Tibial artery (tissue), 4 donors: Measurements from ENCODE around the gene PSMB2.
"Not testable (repeated sequence)": the region's sequence is repeated elsewhere in the genome, so short reads cannot be mapped to it uniquely, and the experiment has no call there.

Source experiments
- DNase-seq, 2 donors: peaks; one replicate each; pipeline ENCODE4 v3.0.0-alpha.2; 2019
- H3K27ac ChIP-seq, 2 donors: fragments of 200-600 bp; sonication (generic) in 1 of 2; 1 replicate in 1 of 2; 2 replicates in 1 of 2; pipeline ENCODE4 v1.5.1; 2018 to 2019; ENCODE audit warnings: mild to moderate bottlenecking in 1 of 2
- H3K27me3 ChIP-seq, 2 donors: fragments of 200-600 bp; sonication (generic) in 1 of 2; one replicate each; pipeline versions ENCODE4 v1.5.1 to v1.6.0; 2016 to 2019
- H3K36me3 ChIP-seq, 3 donors: fragments of 200-600 bp; sonication (generic) in 2 of 3; one replicate each; pipeline ENCODE4 v1.5.1; 2016 to 2019; ENCODE audit warnings: mild to moderate bottlenecking in 2 of 3
- H3K4me1 ChIP-seq, 4 donors: fragments of 200-600 bp; sonication (generic) in 2 of 4; 1 replicate in 3 of 4; 2 replicates in 1 of 4; pipeline ENCODE4 v1.5.1; 2016 to 2019
- H3K4me3 ChIP-seq, 2 donors: fragments of 200-600 bp; sonication (generic) in 1 of 2; 1 replicate in 1 of 2; 2 replicates in 1 of 2; pipeline ENCODE4 v1.5.1; 2018 to 2019; ENCODE audit warnings: mild to moderate bottlenecking in 2 of 2
- H3K9me3 ChIP-seq, 3 donors: fragments of 200-600 bp; sonication (generic) in 1 of 3; one replicate each; pipeline ENCODE4 v1.5.1; 2016 to 2019
- CTCF ChIP-seq, 2 experiments: fragments of 200-600 bp in 1 of 2; fragments of 450-650 bp in 1 of 2; IDR thresholded peaks; one replicate each; pipeline ENCODE4 v1.5.1; 2017 to 2019; ENCODE audit warnings: antibody characterized with exemption in 2 of 2, mild to moderate bottlenecking in 1 of 2, moderate library complexity in 1 of 2
- intact Hi-C: fragments of 100-400 bp; cut with DNase I; formaldehyde crosslinking; loops from one replicate; pipeline ENCODE4 v1.15.0; 2023; ENCODE audit warnings: low total_unique reads

PSMB2 gene

GRCh38 chr1:35641233-35641866 is at the start of gene PSMB2:
TSS of gene PSMB2 (minus strand) at chr1:35641526. CDS start at chr1:35641432, 94 bp downstream.
- no peaks in the 10 kb centered on the region for H3K36me3 ChIP-seq
- peaks cover 0 to 47% (median 33%) of the 10 kb centered on the region in 4 donors for H3K4me1 ChIP-seq
- H3K27me3 ChIP-seq = no peaks in the 10 kb centered on the region
- TF ChIP-seq CTCF (IDR thresholded peaks at IDR 0.05) = no peak
- H3K4me3 ChIP-seq = peak within 1 kb of the TSS; percentile 89 to 92
- intact Hi-C loops = loop anchor here (5.0 kb wide), 1 partner anchor 76 kb away; the partner anchor contains the start of gene C1orf216
- peak; percentile 94 to 96 for DNase-seq
- peak within 1 kb of the TSS; percentile 90 to 93 for H3K27ac ChIP-seq
- no peaks in the 10 kb centered on the region for H3K9me3 ChIP-seq

GRCh38 chr1:35691080-35691479 is 49.8 kb upstream of the PSMB2 start:
- Histone ChIP-seq H3K27me3 (peaks cover 0 to 38% of the 10 kb centered on the region in 2 donors), H3K4me3 (no peak overlapping the region), H3K27ac (no peak overlapping the region), H3K9me3 (no peaks in the 10 kb centered on the region), H3K36me3 (no peaks in the 10 kb centered on the region), H3K4me1 (no peaks in the 10 kb centered on the region)
- no peak for TF ChIP-seq CTCF (IDR thresholded peaks at IDR 0.05)
- intact Hi-C loops = no loop called here
- DNase-seq = no peak

GRCh38 chr1:35690103-35690502 is 48.8 kb upstream of the PSMB2 start:
- H3K27me3 ChIP-seq = peaks cover 0 to 30% of the 10 kb centered on the region in 2 donors
- H3K4me1 ChIP-seq, H3K4me3 ChIP-seq, intact Hi-C loops, H3K27ac ChIP-seq, DNase-seq, H3K9me3 ChIP-seq, H3K36me3 ChIP-seq: not testable (repeated sequence)

- no peak for TF ChIP-seq CTCF (IDR thresholded peaks at IDR 0.05)
- Histone ChIP-seq H3K4me3 (no peak overlapping the region), H3K36me3 (no peaks in the 10 kb centered on the region), H3K4me1 (no peaks in the 10 kb centered on the region), H3K27me3 (peaks cover 0 to 25% of the 10 kb centered on the region in 2 donors), H3K27ac (no peak overlapping the region), H3K9me3 (no peaks in the 10 kb centered on the region)
- intact Hi-C loops = no loop called here
- DNase-seq = no peak
Observed at GRCh38 chr1:35688161-35688560, 46.8 kb upstream of the PSMB2 start.

GRCh38 chr1:35683012-35683411 is 41.7 kb upstream of the PSMB2 start:
- H3K27ac ChIP-seq = no peak overlapping the region
- no peak for DNase-seq
- H3K9me3 ChIP-seq = no peaks in the 10 kb centered on the region
- peaks cover 0 to 11% of the 10 kb centered on the region in 2 donors for H3K27me3 ChIP-seq
- no peak overlapping the region for H3K4me3 ChIP-seq
- H3K4me1 ChIP-seq = no peaks in the 10 kb centered on the region
- H3K36me3 ChIP-seq = no peaks in the 10 kb centered on the region
- intact Hi-C loops = no loop called here
- TF ChIP-seq CTCF (IDR thresholded peaks at IDR 0.05) = no peak

GRCh38 chr1:35680271-35680670 is 38.9 kb upstream of the PSMB2 start:
- Histone ChIP-seq H3K4me3 (no peak overlapping the region), H3K4me1 (no peaks in the 10 kb centered on the region), H3K27me3 (peaks cover 0 to 10% of the 10 kb centered on the region in 2 donors), H3K9me3 (no peaks in the 10 kb centered on the region), H3K36me3 (no peaks in the 10 kb centered on the region), H3K27ac (no peak overlapping the region)
- intact Hi-C loops = no loop called here
- no peak for DNase-seq
- TF ChIP-seq CTCF (IDR thresholded peaks at IDR 0.05) = no peak
